ENCODE results near the gene CHRND. TPM values are rescaled to one million over a fixed set of nuclear protein-coding genes. Genes with fewer than 3 reads are reported as not detected.

CHRND gene
- total and polyA plus RNA-seq, 2 of the 13 experiments (the other 11 are each of a cell fraction or from before 2014, with no cell fraction given): 0.18 TPM; not detected in 1

DNA sequence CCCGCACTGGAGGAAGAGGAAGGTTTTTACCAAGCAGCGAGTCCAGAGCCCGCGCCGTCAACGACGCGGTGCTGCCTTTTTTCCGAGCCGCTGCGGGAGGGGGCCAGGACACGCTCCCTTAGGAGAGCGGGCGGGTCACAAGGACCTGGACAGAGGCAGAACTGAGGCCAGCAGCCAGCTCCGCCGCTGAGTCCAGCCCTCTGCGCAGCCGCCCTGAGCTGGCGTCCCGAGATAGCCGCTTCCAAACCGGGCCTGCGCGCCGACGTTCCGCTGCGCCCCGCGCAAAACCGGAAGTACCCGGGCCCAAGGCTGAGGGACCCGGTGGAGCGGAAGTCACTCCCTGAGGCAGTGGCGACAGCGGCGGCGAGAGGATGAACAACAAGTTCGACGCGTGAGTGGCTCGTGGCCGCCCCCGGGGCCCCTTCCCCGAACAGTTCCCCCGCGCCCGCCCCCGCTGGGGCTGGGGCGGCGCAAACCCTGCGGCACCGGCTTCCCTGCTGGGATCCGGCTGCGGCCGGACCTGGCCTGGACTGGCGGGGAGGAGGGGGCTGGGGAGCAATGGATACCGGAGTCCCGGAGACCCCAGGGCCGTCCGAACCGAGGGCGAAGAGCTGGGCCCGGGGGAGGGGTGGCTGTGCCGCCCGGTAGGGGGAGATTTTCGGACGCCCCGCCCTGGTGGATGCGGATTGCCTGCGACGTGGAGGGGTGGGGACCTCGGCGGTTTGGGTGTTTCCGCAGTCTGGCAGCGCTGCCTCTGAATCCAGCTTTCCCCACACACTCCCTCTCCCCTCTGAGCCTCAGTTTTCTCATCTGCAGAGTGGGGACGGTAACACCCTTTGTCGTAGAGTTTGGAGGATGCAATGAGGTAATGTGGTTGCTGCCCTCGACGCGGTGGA is 24.6 kb downstream of the CHRND start, which contains the start of the genes EIF4E2 and TIGD1 (continued):
- TF ChIP-seq HNF4G (IDR thresholded peaks at IDR 0.05; ENCODE audit: borderline replicate concordance, low read depth, low read length): peak; percentile 60; the same call in 1 of the 2 replicates
- peak; percentile 79 for TF ChIP-seq HNF4G (CRISPR knock-in tag; IDR thresholded peaks at IDR 0.05; ENCODE audit: borderline replicate concordance, low read depth)
- peak; percentile 65; the same call in 1 of the 2 replicates for TF ChIP-seq HMG20A (CRISPR knock-in tag; IDR thresholded peaks at IDR 0.05; ENCODE audit: borderline replicate concordance)
- TF ChIP-seq KMT2B (CRISPR knock-in tag; IDR thresholded peaks at IDR 0.05): peak; percentile 98
- no peak for TF ChIP-seq ZFYVE20 (CRISPR knock-in tag; IDR thresholded peaks at IDR 0.05; ENCODE audit: borderline replicate concordance, low read depth)
- TF ChIP-seq ZNF225 (CRISPR knock-in tag; IDR thresholded peaks at IDR 0.05): peak; percentile 99
- peak; percentile 97 for TF ChIP-seq ZMYM3 (CRISPR knock-in tag; IDR thresholded peaks at IDR 0.05)
- TF ChIP-seq GTF2F1 (IDR thresholded peaks at IDR 0.05; ENCODE audit: low read length): peak; percentile 83
- peak; percentile 98 for TF ChIP-seq THAP9 (CRISPR knock-in tag; IDR thresholded peaks at IDR 0.05; ENCODE audit: borderline replicate concordance)
- TF ChIP-seq, protein P1, sequence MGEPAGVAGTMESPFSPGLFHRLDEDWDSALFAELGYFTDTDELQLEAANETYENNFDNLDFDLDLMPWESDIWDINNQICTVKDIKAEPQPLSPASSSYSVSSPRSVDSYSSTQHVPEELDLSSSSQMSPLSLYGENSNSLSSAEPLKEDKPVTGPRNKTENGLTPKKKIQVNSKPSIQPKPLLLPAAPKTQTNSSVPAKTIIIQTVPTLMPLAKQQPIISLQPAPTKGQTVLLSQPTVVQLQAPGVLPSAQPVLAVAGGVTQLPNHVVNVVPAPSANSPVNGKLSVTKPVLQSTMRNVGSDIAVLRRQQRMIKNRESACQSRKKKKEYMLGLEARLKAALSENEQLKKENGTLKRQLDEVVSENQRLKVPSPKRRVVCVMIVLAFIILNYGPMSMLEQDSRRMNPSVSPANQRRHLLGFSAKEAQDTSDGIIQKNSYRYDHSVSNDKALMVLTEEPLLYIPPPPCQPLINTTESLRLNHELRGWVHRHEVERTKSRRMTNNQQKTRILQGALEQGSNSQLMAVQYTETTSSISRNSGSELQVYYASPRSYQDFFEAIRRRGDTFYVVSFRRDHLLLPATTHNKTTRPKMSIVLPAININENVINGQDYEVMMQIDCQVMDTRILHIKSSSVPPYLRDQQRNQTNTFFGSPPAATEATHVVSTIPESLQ (CRISPR knock-in tag; conservative IDR thresholded peaks at IDR 0.05): peak; percentile 96; the same call in 1 of the 2 replicates
- 0 out of 2 replicates have a peak, but pooled peaks have one; percentile 18 for TF ChIP-seq ZNF737 (CRISPR knock-in tag; IDR thresholded peaks at IDR 0.05; ENCODE audit: borderline replicate concordance)
- peak; percentile 99 for TF ChIP-seq ZNF431 (CRISPR knock-in tag; IDR thresholded peaks at IDR 0.05; ENCODE audit: borderline replicate concordance, low read depth)
- TF ChIP-seq PRMT3 (CRISPR knock-in tag; IDR thresholded peaks at IDR 0.05; ENCODE audit: borderline replicate concordance, low read depth): no peak; the same call in 1 of the 2 replicates
- TF ChIP-seq ZFX (CRISPR knock-in tag; IDR thresholded peaks at IDR 0.05; ENCODE audit: low read depth): peak; percentile 95
- TF ChIP-seq NFE2L2 (IDR thresholded peaks at IDR 0.05; ENCODE audit: low read length): no peak
- no peak for TF ChIP-seq NONO (IDR thresholded peaks at IDR 0.05)
- peak; percentile 100 for TF ChIP-seq NONO (CRISPR knock-in tag; conservative IDR thresholded peaks at IDR 0.05)
- no peak for TF ChIP-seq SSRP1 (CRISPR knock-in tag; IDR thresholded peaks at IDR 0.05)
- peak; percentile 98 for TF ChIP-seq MLX (CRISPR knock-in tag; IDR thresholded peaks at IDR 0.05)
- peak; percentile 99 for TF ChIP-seq ZNF136 (CRISPR knock-in tag; IDR thresholded peaks at IDR 0.05; ENCODE audit: low read depth)
- TF ChIP-seq ZNF547 (CRISPR knock-in tag; IDR thresholded peaks at IDR 0.05): peak; percentile 100
- TF ChIP-seq JARID2 (CRISPR knock-in tag; IDR thresholded peaks at IDR 0.05; ENCODE audit: insufficient replicate concordance): no peak
- peak; percentile 97 for TF ChIP-seq SAP130 (CRISPR knock-in tag; IDR thresholded peaks at IDR 0.05; ENCODE audit: low read depth)
